ENCODE measurements around the gene DHX34. TPM values are rescaled to one million over a fixed set of nuclear protein-coding genes. Genes with fewer than 3 reads are reported as not detected.

Gene DHX34
- total RNA-seq, 3 donors from 2014 or later: 6.2 to 20.6 (median 20.5) TPM

GRCh38 chr19:47418692-47419029 lies 69.5 kb downstream of the DHX34 start:
- Histone ChIP-seq H3K27ac (peak overlapping the region in 1 of 2 donors; percentile 38), H3K27me3 (peaks cover 6 to 45% of the 10 kb centered on the region in 2 donors)
- DNase-seq (ENCODE audit: low spot score in 2 of 2): no peak

GRCh38 chr19:47419030-47419783 lies 70.1 kb downstream of the DHX34 start, which contains the start of gene MEIS3:
TSS of gene MEIS3 (minus strand) at chr19:47419527. CDS start at chr19:47419081, 446 bp downstream.
- H3K27ac ChIP-seq: peak within 1 kb of the TSS in 1 of 2 donors; percentile 38
- peaks cover 6 to 50% of the 10 kb centered on the region in 2 donors for H3K27me3 ChIP-seq
- TF ChIP-seq CTCF (IDR thresholded peaks at IDR 0.05) (no peak), POLR2A (IDR thresholded peaks at IDR 0.05) (no peak), POLR2AphosphoS5 (IDR thresholded peaks at IDR 0.05) (no peak)
- H3K4me3 ChIP-seq: peak within 1 kb of the TSS; percentile 63 to 86 (median 65)
- no peak for DNase-seq (ENCODE audit: low spot score in 2 of 2)
- intact Hi-C loops (cut with DNase I; ENCODE audit: low total_unique reads): no loop called here
- no peaks in the 10 kb centered on the region for H3K36me3 ChIP-seq
- H3K4me1 ChIP-seq: no peaks in the 10 kb centered on the region
- H3K9me3 ChIP-seq: no peaks in the 10 kb centered on the region

More at GRCh38 chr19:47418692-47419029, 69.5 kb downstream of the DHX34 start:
- H3K4me3 ChIP-seq: peak overlapping the region; percentile 63 to 86 (median 65)
- H3K36me3 ChIP-seq: no peaks in the 10 kb centered on the region
- no peak for TF ChIP-seq CTCF (IDR thresholded peaks at IDR 0.05)
- no peak for TF ChIP-seq POLR2AphosphoS5 (IDR thresholded peaks at IDR 0.05)
- no peak for TF ChIP-seq POLR2A (IDR thresholded peaks at IDR 0.05)
- intact Hi-C loops (cut with DNase I; ENCODE audit: low total_unique reads): no loop called here
- no peaks in the 10 kb centered on the region for H3K4me1 ChIP-seq
- H3K9me3 ChIP-seq: no peaks in the 10 kb centered on the region

DNA sequence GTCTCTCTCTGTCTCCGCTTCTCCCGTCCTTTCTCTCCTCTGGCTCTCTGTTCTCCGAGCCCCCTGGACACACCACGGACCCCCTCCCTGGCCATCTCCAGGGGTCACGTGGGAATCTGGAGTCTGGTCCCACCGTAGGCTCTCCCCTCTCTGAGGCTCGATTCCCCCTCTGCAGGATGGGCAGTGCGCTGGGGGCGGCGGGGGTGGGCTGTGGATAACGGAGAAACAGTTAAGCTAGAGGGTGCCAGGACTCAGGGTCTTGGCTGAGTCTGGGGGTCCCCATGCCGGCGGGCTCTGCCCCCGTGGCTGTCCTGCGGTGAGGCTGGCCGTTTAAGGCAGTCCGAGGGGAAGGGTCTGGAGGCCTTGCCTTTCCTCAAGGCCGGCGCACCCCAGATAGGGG lies 70.7 kb downstream of the DHX34 start:
- Histone ChIP-seq H3K4me3 (no peak overlapping the region), H3K9me3 (no peaks in the 10 kb centered on the region), H3K27ac (no peak overlapping the region), H3K36me3 (no peaks in the 10 kb centered on the region), H3K27me3 (peaks cover 6 to 50% of the 10 kb centered on the region in 2 donors), H3K4me1 (no peaks in the 10 kb centered on the region)
- intact Hi-C loops (cut with DNase I; ENCODE audit: low total_unique reads): no loop called here
- no peak for DNase-seq (ENCODE audit: low spot score in 2 of 2)
- TF ChIP-seq POLR2AphosphoS5 (IDR thresholded peaks at IDR 0.05): no peak
- no peak for TF ChIP-seq CTCF (IDR thresholded peaks at IDR 0.05)
- TF ChIP-seq POLR2A (IDR thresholded peaks at IDR 0.05): no peak

- no peaks in the 10 kb centered on the region for H3K36me3 ChIP-seq
- no peak overlapping the region for H3K27ac ChIP-seq
- TF ChIP-seq POLR2AphosphoS5 (IDR thresholded peaks at IDR 0.05): no peak
- TF ChIP-seq CTCF (IDR thresholded peaks at IDR 0.05): no peak
- H3K4me1 ChIP-seq: no peaks in the 10 kb centered on the region
- H3K27me3 ChIP-seq: peaks cover 6 to 50% of the 10 kb centered on the region in 2 donors
- no peak for DNase-seq (ENCODE audit: low spot score in 2 of 2)
- intact Hi-C loops (cut with DNase I; ENCODE audit: low total_unique reads): no loop called here
- no peaks in the 10 kb centered on the region for H3K9me3 ChIP-seq
- no peak overlapping the region for H3K4me3 ChIP-seq
Observed at GRCh38 chr19:47421244-47421786, 72.2 kb downstream of the DHX34 start.

- intact Hi-C loops (cut with DNase I; ENCODE audit: low total_unique reads): no loop called here
- Histone ChIP-seq H3K4me1 (no peaks in the 10 kb centered on the region), H3K9me3 (no peaks in the 10 kb centered on the region), H3K27ac (no peak overlapping the region), H3K4me3 (peak overlapping the region in 1 of 3 donors; percentile 36), H3K27me3 (peaks cover 6 to 50% of the 10 kb centered on the region in 2 donors), H3K36me3 (no peaks in the 10 kb centered on the region)
- no peak for TF ChIP-seq POLR2A (IDR thresholded peaks at IDR 0.05)
- no peak for TF ChIP-seq POLR2AphosphoS5 (IDR thresholded peaks at IDR 0.05)
- TF ChIP-seq CTCF (IDR thresholded peaks at IDR 0.05): no peak
- DNase-seq (ENCODE audit: low spot score in 2 of 2): no peak
Observed at GRCh38 chr19:47421844-47422395, 72.8 kb downstream of the DHX34 start.
